NCI-H146 treated with DMSO at 0.1 percent for 48 hours (cell line): ENCODE results near the gene TBC1D22A.

ENCODE experiments used
- DNase-seq: peaks from one replicate; lab custom pipeline; 2025; ENCODE audit not compliant: unreplicated experiment; lab: John Stamatoyannopoulos, UW

TBC1D22A gene

DNA sequence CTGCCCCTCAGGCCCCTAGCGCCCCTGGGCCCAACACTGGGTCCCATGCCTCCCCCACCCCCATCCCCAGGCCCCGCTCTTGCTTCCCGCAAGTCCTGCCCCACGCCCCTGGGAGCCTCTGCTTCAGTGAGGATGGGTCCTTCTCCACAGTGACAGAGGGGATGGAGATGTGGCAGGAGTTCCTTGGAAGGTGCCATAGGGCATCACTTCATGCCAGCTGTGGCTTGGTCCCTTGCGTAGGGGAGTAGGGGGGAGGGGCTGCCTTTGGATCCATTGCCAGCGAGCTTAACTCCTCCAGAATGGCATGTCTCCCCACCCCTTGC lies 9.5 kb upstream of the TBC1D22A start:
- no peak for DNase-seq

DNA sequence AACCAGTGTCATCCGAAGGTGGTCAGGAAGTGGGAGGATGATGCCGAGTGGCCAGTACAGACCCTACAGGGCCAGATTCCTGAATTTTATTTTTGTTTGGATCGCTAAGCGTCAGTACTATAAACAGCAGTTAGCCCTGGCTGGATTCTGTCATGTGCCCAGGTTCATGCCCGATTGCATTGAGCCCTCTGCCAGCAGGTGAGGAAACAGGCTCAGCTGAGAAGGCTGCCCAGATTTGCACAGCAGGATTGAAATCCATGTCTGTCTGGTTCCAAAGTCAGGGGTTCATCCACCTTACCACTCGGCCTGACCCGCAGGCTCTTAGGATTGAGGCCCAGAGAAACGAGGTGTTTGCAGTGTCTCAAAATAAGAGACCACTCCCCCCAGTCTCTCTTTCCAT lies 9.1 kb upstream of the TBC1D22A start:
- no peak for DNase-seq

DNA sequence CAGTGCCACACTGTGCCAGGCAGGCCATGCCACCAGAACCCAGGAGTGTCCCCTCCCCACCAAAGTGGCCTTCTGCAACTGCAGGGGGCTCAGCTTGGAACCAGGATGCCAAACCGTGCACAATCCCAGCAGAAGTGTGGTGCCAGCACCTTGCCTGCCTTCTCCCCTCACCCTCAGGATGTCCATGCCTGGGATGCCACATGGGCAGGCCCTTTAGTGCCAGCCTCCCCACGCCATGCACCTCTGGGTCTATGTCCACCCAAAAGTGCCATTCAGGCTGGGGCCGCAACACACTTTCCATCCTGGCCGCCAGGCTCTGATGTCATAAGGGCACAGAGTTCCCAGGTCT lies 8.7 kb upstream of the TBC1D22A start:
- DNase-seq, result no peak

DNA sequence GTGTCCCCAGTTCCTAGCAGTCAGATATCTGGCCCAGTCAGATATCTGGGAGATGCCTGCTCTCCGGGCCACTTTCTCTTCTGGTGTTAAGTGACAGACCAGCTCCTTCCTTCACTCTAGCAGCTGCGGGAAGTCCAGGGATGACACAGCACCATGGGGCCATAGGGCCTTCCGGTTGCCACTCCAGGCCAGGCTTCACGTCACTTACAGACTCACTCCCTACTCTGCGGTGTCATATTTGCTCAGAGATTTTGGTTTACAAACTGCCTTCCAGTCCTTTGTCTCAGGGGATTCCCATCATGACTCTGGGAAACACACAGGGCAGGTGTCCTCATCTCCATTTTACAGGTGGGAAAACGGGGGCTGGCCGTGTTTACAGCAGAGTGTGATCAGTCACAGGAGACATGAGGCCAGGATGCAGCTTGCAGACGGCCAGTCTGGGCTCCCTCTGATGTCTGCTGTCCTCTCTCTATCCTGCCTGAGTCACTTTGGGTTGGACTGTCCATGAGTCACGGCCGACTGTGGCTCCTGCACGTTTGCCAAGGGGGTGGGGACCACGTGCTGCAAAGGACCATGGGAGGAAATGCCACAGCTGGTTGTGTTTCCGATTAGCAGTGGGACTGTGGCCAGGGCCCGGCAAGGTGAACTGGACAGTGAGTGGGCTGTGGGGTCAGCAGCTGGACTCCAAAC lies 8.2 kb upstream of the TBC1D22A start:
- no peak for DNase-seq

DNA sequence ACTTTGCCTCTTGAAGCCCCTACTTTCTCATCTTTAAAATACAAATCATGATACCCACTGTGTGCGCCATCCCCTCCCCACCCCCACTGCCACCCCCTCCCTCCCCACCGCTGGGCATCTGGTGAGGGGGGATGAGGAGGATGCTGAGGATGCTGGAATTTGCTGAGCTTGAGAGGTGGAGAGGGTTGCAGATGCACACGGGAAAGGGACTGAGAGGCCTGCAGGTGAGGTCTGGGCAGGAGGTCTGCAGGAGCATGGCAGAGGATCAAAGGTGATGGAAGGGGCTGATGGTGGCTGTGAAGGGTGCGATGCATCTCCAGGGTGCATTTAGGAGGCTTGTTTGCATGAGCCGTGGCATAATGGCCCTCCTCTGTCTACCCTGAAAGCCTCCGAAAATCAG lies 7.6 kb upstream of the TBC1D22A start:
- DNase-seq, result no peak

DNA sequence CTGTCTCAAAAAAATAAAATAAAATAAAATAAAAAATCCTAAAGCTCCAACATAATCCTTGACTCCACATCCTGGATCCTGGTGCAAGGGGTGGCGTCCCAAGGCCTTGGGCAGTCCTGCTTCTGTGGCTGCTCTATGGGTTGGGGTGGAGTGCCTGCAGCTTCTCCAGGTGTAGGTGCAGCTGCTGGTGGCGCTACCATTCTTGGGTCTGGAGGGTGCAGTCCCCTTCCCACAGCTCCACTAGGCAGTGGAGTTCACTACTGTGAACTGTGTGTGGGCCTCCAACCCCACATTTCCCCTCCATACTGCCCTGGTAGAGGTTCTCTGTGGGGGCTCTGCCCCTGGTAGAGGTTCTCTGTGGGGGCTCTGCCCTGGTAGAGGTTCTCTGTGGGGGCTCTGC lies 6.9 kb upstream of the TBC1D22A start:
- no peak for DNase-seq

DNA sequence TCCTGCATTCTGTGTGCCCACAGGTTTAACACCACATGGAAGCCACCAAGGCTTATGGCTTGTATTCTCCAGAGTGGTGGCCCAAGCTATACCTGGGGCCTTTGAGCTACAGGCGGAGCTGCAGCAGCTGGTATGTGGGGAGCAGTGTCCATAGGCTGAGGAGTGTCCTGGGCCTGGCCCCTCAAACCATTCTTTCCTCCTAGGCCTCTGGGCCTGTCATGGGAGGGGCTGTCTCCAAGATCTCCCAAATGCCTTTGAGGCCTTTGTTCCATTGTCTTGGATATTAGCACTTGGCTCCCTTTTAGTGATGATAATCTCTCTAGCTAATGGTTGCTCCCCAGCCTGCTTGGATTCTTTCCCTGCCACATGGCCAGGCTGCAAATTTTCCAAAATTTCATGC lies 6.4 kb upstream of the TBC1D22A start:
- no peak for DNase-seq

DNA sequence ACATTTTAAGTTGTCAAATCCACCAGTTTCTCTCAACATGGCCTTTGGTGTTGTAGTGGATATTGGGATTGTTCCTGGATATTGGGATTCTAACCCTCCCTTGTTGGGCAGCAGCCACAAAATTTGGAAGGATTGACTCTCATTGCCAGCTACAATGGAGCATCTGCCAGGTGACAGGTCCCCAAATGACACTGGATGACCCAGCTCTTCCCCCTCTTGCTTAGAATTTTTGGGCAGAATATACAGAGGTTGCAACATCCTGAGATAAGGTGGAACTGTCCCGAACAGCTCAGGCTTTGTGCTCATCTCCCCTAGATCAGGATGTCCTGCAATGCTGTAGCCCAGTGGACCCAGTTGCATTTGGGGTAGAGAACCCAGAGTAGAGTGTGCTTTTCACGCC lies 5.3 kb upstream of the TBC1D22A start:
- no peak for DNase-seq

DNA sequence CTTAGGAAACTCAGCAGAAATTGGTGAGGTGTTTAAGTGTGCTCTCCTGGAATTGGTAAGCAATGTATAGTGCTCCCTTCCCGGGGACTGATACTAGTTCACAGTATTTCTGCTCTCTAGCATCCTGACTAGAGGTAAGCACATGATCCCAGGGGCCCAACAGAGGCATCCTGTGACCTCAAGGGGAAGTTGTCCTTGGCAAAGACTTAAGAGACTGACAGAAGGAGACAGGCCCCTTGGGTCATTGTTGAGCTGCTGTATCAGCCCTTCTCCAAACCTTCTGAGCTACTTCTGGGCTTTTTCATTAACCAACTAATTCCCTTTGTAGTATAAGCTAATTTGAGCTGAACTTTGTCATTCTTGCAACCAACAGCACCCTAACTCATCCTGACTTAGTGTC lies 4.3 kb upstream of the TBC1D22A start:
- DNase-seq, result no peak

DNA sequence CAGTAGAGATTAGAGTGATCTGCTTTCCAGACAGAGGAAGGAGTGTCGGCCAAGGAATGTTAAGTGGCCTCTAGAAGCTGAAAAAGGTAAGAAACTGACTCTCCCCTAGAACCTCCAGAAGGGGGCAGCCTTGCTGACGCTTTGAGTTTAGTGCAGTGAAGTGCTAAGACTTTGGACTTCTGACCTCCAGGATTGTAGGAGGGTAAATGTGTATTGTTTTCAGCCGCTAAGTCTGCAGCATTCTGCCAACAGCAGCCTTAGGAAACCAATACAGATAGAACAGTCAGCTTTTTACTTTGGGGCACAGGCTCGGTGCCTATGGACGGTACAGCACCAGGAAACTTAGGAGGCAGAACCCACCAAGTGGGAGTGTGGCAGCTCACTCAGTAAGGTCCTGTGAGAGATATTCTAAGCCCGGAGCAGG lies 3.6 kb upstream of the TBC1D22A start:
- DNase-seq, result no peak

DNA sequence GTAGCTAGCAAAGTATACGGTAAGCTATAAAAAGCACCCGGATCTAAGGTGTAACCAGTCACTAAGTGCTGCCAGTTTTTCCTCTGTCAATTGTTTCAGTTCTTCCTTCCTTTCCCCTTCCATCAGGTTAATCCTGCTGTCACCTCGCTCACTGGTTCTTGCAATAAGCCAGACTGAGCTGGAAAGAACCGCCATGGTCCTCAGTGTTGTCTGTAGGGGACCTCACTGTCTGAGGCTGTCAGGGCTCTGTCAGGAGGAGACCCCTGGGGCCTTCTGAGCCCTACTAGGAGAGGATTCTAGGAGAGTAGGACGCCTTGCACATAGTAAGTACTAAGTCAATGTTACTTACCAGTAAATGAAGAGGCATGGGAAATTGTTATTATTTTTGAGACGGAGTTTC lies 1.4 kb upstream of the TBC1D22A start:
- DNase-seq, result no peak

DNA sequence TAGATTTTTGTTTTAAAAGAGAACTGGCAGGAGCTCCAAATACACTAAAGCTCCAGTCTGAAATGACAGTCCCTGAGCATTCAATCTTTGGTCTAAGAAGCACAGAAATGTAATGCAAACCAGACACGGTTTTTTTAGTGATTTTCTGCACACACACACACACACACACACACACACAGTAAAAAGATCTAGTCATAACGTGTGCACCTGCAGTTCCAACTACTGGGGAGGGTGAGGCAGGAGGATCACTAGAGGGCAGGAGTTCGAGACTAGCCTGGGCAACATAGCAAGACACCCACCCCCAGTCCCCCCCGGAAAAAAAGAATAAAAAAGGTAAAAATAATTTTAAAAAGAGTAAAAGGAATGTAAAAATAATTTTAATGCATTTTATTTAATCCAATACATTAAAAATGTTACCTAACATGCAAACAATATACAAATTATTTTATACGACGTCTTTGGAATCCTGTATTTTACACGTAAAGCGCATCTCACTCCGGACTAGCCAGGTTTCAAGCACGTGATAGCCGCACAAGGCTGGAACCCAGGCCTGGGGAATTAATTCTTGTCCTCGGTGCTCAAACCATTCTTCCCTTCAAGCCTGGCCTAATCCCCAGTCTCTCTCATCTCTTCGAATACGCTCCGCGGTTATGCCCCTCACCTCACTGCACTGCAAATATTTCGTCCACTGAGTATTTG lies 762 bp upstream of the TBC1D22A start:
- DNase-seq, result no peak

DNA sequence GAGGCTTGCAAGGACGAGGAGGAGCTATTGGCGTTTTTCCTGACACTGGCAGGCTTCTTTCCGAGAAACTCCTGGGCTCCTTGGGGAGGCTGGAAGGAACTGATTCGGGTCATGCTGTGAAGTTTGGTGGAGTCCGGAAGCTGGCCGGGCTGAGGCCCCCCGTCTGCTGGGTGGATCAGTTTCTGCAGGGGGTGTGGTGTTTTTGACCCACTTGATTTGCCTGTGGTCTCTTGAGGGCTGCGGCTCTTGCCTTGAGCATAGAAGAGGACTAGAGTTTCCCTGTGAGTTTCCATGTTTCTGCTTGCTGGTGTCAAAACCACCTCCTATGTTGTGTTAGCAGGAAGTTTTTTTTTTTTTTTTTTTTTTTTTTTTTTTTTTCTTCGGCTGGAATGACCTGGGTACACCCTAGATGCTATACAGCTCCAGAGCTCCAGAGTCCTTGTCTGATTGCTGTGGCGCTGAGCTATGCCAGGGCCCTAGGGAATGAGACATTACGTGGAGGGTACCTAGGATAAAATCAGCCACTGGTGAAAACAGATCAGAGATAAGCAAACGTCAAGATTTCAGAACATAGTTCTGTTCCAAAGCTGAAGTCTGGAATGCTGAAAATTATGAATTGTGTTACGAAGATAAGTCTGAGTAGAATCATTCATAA lies 728 bp downstream of the TBC1D22A start:
- DNase-seq, result no peak

DNA sequence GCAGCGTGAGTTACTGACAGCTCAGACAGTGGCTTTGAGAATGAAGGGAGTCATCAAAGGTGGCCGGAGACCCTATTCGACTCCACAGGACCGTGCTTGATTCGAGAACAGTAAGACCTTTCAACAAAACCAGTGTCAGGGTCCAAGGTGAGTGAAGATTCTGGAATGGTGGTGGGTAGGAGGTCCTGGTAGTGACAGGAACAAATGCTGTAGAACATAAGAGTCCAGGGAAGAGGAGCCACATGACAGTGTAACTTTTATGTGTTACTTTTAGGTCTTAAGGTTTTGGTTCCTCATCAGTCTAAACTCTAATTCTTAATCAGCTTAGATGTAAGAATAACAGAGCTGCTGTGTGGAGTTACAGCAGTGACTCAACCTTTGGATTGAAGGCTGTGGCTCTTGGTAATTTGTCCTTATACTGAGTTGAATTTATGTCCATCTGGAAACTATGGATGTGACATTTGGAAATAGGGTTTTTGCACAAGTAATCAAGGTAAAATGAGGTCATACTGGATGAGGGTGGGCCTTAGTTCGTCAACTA lies 1.8 kb downstream of the TBC1D22A start:
- DNase-seq, result no peak

DNA sequence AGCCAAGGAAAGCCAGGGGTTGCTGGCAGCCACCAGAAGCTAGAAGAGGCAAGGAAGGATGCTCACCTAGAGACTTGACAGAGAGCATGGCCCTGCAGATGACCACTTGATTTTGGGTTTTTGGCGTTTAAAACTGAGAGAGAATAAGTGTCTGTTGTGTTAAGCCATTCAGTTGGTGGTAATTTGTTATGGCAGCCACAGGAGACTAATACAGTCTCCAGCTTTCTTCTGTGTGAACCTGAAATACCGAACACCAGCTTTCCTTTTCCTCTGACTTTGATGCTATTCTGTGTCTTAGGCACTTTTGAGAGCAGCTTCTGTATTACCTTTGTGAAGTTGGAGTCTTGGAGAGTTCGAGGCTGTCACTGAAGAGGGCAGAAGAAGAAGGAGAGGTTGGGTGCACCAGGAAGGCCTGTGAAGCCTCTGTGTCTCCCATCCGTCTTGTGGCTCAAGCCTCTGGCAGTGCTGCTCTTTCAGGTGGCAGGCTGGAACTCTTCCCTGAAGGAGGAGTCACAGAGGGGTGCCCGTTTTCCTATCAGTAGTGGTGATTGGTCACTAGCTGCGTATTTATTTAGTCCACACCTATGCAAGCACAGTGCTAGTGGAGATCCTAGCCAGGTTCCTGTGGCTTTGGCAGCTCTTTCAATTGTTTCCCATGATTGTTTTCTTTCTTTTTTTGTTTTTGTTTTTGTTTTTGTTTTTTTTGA lies 2.5 kb downstream of the TBC1D22A start:
- no peak for DNase-seq

DNA sequence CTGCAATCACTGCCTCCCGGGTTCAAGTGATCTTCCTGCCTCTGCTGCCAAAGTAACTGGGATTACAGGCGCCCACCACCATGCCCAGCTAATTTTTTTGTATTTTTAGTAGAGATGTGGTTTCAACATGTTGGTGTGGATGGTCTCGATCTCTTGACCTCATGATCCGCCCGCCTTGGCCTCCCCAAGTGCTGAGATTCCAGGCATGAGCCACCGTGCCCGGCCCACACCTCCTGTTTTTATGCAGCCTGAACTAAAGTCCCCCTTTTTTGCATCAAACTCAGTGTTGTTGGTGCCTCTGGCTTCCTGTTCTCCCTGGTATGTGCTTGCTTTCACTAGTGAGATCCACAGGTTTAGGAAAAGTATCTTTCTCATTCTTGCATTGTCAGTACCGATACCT lies 4.2 kb downstream of the TBC1D22A start:
- DNase-seq, result no peak

DNA sequence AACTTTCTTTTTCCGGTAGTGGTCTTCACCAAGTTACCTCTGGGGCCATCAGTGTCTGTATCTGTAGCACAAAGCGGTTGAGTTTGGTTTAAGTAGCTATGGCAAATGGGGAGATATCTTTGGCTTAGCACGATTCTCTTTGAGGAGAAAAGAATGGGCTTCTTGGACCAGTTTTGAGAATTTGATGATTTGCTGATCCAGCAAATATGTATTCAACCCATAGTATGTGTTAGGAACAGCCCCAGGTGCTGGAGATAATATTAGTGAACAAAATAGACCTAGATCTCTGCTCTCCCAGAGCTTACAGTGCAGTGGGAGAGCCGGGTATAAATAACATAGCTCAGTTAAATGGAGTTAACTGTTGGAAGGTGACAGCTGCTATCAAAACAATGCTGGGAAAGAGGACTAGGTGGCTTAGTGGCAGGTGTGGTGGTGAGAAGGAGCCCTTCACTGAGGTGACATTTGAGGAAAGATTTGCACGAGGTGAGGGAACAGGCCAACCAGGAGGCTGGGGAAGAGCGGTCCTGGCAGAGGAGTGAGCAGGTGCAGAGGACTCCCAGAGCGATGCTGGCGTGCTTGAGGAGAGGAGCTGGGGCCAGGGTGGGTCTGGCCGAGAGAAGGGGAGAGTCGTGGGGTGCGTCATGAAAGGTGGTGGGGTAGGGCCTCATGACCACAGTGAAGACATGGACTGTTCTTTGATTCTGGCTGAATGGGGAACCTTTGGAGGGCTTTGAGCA lies 5.0 kb downstream of the TBC1D22A start:
- no peak for DNase-seq

DNA sequence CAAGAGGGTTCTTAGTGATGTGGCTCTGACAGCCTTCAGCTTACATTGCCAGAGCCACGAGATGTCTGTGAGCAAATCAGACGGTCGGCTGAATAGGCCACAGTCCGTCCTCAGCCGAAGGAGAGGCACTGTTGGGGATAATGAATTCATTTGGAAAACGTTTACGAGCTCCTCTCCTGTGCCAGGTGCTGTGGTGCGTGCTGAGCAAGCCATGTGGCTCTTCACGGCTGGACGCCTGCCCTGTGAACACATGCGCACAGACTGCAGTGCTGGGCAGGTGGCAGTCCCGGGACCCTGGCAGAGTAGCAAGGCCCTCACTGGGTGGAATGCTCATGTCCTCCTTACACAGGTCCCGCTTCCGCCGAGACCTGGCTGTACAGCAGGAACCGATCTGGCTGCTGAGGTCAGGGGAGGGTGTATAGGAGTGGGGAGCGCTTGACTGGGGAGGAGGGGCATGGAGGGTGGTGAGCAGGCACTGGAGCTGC lies 6.8 kb downstream of the TBC1D22A start:
- peak; percentile 30 for DNase-seq

DNA sequence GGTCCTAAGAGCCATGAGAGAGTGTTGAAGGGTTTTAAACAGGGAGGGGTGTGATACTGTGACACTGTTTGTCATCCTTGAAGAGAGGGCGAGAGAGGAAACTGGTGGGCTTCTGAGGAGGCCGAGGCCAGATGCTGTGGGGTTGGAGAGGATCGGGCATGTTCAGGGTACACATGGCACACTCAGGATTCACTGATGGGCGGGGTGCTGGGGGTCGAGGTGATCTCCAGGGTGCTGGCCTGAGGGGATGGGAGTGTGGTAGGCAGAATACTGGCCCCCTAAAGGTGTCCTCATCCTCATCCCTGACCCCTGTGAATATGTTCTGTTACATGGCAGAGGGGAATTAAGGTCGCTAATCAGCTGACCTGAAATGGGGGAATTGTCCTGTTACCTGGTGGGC lies 7.3 kb downstream of the TBC1D22A start:
- DNase-seq, result no peak

DNA sequence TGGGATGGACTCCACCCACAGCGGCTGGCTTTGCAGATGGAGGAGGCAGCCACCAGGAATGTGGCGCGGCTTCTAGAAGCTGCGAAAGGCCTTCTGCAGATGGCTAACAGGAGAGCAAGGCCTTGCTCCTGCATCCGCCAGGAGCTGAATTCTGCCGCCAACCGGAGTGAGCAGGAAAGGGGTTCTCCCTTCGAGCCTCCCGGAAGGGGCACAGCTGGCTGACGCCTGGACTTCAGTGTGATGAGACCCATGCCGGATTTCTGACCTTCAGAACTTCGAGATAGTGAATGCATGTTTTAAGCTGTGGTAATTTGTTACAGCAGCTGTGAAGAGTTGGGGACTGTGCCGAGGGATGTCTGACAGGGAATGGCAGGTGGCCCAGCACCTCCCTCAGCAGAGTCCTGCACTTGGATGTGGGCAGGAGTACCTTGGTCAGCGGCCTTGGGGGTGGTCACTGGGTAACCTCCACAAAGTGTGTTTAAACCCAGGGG lies 7.7 kb downstream of the TBC1D22A start:
- DNase-seq, result no peak

DNA sequence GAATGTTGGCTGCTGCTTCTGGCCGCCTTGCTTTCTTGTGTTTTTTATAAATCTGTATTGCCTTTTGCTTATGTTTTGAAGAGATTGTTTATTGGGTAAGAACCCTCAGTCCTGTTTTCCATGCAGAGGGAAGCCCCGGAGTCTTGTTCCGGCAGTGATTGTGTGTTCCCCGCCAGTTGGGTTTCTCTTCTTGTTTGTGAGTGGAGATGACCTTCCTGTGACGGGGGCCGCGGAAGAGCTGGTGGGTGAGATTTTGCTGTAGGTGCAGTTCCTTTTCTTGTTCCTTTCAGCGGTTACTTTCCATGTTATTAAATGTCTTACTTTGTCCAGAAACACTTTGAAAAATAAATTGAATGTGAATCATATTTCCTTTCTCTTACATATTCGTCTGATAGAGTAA lies 8.3 kb downstream of the TBC1D22A start:
- DNase-seq, result no peak
